T-helper 2 cell treated with Interferon-gamma antibody and Interleukin-4, amounts not matched to agents 100 ng/mL and 5 ng/mL, for 36 hours (primary cell): ENCODE data around the gene NOP56. TPM values are rescaled to one million over a fixed set of nuclear protein-coding genes. Genes with fewer than 3 reads are reported as not detected.
"Not testable (repeated sequence)": the region's sequence is repeated elsewhere in the genome, so short reads cannot be mapped to it uniquely, and the experiment has no call there.

Experiments
- intact Hi-C: fragments of 100-400 bp; cut with micrococcal nuclease; formaldehyde crosslinking; loops from one replicate; pipeline ENCODE4 v1.15.1; 2023
- total RNA-seq: library from RNA; stranded (reverse); gene quantifications from 2 replicates; pipeline ENCODE4 v1.2.3, GENCODE V29; 2022

Gene NOP56
- total RNA-seq, 1 donor from 2014 or later, result 501 TPM

DNA sequence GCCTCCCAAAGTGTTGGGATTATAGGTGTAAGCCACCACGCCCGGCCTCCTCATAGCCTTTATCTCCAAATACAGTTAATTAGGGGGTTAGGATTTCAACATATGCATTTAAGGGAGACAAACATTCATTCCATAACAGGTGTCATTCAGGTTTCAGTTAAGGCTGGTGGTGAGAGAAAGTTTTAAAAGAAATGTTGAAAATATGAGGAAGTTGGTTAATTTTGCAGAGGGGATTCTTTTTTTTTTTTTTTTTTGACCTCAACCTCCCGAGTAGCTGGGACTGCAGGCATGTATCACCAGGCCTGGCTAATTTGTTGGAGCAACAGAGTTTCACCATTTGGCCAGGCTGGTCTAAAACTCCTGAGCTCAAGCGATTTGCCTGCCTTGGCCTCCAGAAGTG lies 27.6 kb downstream of the NOP56 start:
- intact Hi-C loops, result no loop called here

DNA sequence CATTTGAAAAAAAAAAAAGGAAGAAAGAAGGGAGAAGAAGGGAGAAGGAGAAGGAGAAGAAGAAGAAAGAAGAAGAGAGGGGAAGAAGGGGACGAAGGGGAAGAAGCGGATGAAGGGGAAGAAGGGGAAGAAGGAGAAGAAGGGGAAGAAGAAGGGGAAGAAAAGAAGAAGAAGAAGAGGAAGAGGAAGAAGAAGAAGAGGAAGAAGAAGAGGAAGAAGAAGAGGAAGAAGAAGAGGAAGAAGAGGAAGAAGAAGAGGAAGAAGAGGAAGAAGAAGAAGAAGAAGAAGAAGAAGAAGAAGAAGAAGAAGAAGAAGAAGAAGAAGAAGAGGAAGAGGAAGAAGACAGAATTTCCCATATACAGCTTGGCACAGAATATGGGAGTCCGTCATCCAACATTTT lies 29.6 kb downstream of the NOP56 start:
- intact Hi-C loops, result not testable (repeated sequence)

DNA sequence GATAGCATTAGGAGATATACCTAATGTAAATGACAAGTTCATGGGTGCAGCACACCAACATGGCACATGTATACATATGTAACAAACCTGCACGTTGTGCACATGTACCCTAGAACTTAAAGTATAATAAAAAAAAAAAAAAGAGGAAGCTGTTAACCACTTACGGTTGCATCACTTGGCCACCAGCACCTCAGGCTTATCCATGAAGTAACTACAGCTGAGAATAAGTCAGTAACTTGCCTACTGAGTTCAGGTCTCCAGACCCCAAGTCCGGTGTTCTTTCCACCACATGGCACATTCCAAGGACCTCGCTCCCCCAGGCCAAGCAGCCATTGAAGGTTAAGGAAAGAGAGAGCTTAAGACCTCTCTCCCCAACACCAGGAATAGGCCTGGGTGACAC lies 32.4 kb downstream of the NOP56 start:
- intact Hi-C loops, result loop anchor here (5.0 kb wide), 2 partner anchors 167 to 632 kb away; no protein-coding TSS in a partner anchor

DNA sequence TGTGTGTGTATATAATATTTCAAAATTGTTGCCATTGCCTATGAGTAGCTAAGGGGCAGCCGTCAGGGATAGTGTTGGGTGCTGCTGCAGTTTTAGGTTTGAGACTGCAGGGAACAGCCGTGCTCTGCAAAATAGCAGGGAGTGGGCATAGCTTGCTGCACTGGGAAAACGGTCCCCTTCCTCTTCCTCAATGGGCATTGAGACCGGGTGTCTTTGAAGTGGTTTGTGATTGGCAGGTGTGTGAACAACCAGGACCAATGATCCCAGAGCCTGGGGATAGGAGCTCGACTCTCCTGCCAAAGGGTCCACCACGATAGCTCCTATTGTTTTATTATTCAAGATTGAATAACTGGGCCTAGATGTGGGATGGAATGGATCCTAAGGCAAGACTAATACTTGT lies 35.1 kb downstream of the NOP56 start:
- intact Hi-C loops, result loop anchor here (5.0 kb wide), 2 partner anchors 165 to 630 kb away; no protein-coding TSS in a partner anchor

DNA sequence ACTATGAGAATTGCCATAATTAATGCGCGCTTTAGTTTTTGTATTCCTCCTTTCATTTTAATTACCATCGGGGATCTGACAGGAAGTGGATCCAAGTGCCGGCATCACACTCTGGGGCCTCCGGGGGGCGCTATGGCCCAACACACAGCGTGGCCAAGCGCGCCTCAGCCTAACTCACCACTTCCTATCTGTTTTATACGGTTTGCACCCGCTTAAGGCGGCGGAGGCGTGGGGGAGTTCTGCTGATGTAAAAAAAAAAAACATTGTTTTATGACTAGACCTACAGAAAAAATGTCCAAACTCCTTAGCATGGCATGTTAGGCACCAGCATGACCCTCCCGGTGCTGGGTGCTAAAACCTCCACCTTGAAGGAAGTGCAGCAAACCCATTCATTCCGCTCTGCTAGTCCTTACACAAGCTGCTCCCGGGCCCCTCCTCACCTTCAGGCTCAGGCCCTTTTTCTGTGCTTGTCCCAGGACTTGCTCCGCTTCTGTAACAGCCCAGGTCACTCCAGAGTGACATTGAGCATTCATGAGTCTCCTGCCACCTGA lies 35.7 kb downstream of the NOP56 start:
- intact Hi-C loops, result loop anchor here (1.0 to 5.0 kb wide), 7 partner anchors 55 to 629 kb away; no protein-coding TSS in a partner anchor

DNA sequence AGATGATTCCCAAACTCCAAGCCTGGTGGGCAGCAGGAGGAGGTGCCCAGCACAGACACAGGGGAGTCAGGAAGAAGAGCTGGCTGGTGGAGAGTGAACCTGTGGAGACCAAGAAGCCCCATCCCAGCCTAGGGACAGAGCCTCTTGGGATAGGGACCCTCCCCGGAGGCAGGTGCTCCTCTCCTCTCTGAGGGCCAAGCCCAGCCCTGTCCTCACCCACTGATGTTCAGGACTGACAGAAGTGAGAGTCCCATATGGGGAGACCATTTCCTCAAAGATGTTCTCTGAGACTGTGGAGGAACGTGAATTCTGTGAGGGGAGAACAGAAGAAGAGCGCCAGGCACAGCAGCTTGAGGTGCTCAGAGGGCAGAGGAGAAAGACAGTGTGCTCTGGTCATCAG lies 37.8 kb downstream of the NOP56 start:
- intact Hi-C loops, result loop anchor here (10.0 kb wide), 1 partner anchor 185 kb away; the partner anchor contains the start of gene PTPRA

DNA sequence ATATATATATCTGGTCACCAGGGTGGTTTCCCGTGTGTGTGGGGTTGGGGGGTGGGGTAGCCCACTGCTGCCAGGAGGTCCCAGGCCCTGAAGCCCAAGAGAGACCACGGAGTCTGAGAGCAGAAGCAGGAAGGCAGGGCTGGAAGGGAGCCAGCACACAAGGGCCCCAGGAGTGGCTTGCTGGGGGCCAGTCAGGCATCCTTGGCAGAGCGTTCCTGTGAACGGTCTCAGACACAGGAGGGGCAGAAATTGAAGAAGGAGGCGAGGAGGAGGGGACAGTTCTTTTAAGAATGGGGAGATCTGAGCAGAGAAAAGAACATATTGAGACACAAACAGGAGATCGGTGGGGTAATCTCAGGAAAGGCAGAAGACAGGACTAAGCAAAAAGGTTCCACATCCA lies 38.3 kb downstream of the NOP56 start:
- intact Hi-C loops, result loop anchor here (10.0 kb wide), 1 partner anchor 184 kb away; the partner anchor contains the start of gene PTPRA

DNA sequence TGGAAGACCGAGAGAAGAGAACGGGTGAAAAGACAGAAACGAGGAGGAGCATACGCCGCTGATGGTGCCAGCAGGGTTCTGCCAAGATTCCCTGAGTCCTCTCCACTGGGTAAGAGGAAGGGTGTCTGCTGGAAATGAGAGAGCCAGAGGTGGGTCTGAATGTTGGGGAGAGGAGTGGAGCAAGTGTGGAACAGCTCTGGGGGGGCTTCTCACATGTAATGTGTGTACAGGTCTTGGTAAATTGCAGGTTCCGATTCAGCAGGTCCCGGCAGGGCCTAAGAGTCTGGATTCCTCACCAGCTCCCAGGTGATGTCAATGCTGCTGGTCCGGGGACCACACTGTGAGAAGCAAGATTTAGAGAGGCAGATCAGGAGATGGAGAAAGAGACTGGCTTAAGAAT lies 38.7 kb downstream of the NOP56 start:
- intact Hi-C loops, result loop anchor here (10.0 kb wide), 1 partner anchor 184 kb away; the partner anchor contains the start of gene PTPRA

DNA sequence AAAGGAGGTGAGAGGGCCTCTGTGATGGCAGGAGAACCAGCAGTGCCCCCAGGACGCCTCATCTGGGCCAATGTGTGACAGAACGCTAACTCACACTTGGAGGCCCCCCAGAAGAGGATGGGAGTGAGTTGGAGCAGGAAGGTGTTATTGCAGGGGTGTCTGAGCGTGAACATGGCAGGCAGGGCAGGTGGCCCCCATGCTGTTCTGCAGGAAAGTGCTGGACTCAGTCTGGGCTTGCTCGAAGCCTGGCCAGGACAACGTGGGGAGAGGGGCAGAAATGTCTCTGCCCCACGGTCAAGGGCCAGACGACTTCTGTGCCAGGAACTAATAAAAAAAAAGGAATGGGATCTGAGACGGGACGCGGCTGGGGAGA lies 39.2 kb downstream of the NOP56 start:
- intact Hi-C loops, result loop anchor here (10.0 kb wide), 1 partner anchor 183 kb away; the partner anchor contains the start of gene PTPRA

DNA sequence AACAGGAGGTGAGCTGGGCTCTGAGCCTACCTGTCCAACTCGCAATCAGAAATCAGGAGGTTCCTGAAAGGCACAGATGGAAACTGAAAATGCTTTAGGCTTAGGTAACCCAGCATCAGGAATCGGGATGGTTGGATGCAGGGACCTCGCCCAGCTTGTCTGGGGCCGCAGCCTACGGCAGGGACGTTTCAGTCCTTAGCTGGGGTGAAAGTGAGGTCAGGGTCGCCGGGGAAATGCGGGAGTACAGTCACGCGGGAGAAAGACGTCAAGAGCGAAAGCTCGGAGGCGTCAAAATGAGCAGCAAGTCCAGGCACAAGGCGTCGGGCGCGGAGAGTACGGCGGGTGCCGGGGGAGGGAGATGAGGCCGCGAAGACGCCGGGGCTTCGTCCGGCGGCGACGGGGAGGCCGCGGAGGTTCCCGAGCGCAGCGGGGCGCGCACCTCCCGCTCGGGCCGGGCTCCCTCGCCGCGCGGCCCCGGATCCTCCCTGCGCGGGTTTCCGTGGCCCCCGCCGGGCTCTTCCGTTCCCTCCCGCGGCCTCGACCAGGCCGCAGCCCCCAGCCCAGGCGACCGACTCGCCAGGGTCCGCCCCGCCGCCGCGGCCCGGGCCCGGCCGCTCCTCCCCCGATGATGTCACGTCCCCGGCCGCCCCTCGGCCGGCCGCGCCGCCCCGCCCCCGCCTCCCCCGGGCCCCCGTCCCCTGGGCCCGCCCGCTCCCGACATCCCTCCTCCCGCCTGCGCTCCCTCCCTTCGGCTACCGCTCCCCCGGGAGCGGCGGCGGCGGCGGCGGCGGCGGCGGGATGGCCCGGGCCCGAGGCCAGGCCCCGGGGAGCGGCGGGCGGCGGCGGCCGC lies 39.8 kb downstream of the NOP56 start, which contains the start of gene EBF4:
TSS of gene EBF4 (plus strand) at position 745 of the 850 bp plus-strand sequence. CDS start 866 bp downstream, outside the sequence.
- intact Hi-C loops, result loop anchor here (10.0 kb wide), 1 partner anchor 183 kb away; the partner anchor contains the start of gene PTPRA

DNA sequence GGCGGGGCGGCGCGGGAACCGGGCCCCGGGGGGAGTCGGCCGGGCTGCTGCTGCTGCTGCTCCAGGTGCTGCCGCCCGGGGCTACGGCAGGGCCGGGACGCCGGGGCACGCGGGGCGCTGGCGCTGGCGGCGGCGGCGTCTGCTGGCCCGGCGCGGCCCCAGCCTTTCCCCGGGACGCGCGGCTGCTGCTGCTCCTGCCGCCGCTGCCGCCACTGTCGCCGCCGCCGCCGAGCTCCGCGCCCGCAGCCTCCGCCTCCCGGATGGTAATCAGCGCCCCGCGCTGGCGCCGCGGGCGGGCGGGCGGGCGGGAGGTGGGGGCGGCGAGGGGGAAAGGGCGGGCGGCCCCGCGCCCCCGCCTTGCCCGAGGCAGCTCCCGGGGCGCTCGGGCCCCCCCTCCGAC lies 40.5 kb downstream of the NOP56 start:
- intact Hi-C loops, result loop anchor here (10.0 kb wide), 1 partner anchor 182 kb away; the partner anchor contains the start of gene PTPRA

DNA sequence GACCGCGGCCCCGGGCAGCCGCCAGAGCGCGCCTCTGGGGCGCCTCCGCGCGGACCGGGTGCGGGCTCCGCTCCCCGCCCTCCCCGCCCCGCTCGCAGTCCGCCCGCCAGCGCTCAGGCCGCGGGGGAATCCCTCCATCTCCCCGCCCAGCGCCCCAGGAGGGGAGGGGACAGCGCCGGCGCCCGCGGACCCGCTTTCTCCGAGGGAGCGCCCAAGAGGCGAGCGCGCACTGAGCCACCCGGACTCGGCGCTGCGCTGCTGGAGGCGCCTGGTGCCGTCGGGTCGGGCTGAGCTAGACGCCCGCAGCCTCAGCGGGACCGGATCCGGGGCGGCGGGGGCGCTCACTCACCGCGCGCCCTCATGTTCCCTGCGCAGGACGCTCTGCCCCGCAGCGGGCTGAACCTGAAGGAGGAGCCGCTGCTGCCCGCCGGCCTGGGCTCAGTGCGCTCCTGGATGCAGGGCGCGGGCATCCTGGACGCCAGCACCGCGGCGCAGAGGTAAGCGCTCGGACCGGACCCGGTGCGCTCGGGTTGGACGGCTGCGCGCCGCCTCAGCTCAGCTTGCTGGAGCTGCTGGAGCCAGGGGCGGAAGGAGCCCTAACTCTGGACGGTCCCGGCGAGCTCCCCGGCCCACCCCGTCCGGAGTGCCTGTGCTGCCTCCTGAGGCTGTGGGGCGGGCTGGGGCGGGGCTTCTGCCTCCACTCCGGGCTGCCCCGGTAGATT lies 41.0 kb downstream of the NOP56 start:
- intact Hi-C loops, result loop anchor here (10.0 kb wide), 1 partner anchor 181 kb away; the partner anchor contains the start of gene PTPRA

DNA sequence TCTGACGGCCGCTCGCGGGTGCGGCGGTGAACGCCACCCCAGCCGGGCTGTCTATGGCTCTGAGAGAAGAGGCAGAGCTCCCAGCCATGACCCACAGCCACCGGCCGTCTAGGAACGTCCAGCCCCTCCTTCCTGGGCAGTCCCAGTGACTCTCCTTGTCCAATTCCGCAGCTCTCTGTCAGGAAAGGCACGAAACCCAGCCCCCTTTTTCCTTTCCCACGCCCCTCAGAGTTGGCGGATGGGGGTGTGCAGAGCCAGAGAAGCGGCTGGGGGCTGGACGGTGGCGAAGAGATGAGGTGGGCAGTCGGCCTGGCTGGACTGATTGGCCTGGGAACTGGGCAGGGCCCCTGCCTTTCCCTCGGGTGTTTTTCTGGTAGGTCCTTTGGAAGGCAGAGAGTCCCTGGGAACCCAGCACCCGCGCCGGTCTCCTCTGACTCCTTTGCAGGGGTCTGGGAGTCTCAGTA lies 41.6 kb downstream of the NOP56 start:
- intact Hi-C loops, result loop anchor here (10.0 kb wide), 1 partner anchor 181 kb away; the partner anchor contains the start of gene PTPRA

DNA sequence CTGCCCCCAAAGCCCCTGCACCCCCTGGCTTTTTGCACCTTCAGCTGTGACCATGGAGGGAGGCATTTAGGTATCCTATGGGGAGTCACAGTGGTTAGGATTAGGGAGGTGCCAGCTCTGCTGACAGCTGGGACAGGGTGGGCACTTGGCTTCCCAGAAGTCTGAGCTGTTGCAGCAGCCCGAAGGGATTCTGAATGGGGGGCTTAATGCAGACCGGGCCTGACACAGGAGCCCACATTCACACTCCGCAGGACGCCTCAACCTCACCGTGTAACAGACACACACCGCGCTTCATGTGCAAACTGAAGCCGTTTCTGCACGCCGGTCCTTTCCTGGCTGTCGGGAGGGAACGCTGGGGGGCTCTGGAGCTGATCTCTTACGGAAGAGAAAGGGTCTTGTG lies 42.1 kb downstream of the NOP56 start:
- intact Hi-C loops, result loop anchor here (10.0 kb wide), 1 partner anchor 180 kb away; the partner anchor contains the start of gene PTPRA

DNA sequence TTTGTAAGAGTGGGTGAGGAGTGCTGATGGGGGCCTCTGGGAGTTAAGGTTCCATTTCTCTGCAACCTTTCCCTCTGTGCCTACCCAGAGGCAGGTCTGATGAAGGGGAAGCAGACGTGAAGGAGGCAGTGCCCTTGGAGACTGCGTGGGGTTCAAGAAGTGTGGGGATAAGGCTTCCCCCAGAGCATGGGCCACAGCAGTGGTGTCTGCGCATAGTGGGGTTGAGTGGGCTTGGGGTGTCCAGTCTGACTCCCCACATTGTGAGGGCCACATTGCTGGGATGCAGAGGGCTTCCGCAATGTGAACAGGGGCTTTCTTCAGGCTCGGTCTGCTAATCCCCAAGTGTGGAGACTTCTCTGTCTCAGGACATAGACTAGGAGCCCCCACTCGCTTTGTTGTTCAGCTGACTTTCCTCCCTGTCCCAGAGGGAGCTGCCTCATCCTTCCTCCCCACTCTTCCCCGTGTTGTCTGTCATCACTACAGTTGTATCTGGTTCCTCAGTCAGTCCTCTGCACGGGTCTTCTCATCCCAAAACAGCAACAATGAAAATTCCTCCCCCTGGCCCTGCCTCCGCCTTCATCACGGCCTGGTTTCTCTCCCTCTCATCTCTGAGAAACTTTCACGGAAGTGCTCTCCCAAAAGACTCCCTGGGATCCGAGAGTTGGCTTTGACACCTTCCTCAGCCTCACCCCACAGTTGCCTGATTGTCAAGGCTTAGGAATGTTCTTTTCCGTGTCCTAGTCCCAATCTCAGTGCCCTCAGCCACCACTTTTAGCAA lies 43.0 kb downstream of the NOP56 start:
- intact Hi-C loops, result loop anchor here (10.0 kb wide), 1 partner anchor 179 kb away; the partner anchor contains the start of gene PTPRA

DNA sequence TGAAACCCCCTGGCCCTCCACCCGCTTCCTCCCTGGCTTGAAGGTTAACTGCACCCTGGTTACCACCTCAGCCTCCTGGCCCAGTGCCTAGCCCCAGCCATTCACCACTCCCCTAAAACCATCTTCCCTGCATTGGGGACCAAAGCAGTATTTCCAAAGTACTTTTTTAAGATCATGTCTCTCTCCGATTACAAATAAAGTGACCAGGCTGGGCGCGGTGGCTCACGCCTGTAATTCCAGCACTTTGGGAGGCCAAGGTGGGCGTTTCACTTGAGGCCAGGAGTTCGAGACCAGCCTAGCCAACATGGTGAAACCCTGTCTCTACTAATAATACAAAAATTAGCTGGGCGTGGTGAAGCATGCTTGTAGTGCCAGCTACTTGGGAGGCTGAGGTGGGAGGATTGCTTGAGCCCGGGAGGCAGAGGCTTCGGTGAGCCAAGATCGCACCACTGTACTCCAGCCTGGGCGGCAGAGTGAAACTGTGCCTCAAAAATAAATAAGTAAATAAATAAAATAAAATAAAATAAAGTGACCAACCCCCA lies 43.6 kb downstream of the NOP56 start:
- intact Hi-C loops, result loop anchor here (10.0 kb wide), 1 partner anchor 179 kb away; the partner anchor contains the start of gene PTPRA

DNA sequence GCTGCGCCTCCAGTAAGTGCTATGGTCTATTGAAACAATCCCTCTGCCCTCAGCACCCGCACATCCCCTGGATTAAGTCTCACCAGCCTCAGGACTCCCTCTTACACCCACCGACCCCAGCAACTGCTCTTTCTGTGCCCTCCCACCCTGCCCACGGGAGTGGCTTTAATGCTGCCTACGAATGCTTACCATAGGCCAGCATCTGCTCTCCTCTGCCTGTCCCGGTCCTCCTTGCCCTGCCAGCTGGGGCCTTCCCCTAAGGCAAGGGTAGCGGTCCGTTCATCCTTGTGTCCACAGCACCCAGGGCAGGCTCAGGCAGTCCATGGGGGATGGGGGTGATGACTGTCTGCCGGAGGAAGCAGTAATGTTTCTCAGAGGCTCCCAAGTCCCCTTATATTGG lies 44.2 kb downstream of the NOP56 start:
- intact Hi-C loops, result loop anchor here (10.0 kb wide), 1 partner anchor 178 kb away; the partner anchor contains the start of gene PTPRA

DNA sequence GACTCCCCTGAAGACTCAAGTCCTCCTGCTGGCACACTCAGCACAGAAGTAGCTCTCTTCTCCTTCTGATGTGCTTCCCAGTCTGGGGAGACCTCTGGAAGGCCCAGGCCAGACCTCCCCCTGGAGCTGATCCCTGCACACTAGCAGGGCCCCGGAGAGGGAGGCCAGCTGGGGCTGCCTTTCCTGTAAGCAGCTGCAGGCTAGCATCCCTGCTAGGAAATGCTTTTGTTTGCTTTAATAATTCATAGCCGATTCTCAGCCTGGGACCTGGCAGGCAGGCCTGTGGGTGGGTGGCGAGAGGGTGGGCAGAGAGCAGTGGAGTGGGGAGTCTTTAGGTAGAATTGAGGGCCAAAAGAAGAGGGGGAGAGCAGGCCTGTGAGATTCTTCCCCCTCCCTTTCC lies 45.3 kb downstream of the NOP56 start:
- intact Hi-C loops, result loop anchor here (10.0 kb wide), 1 partner anchor 177 kb away; the partner anchor contains the start of gene PTPRA

DNA sequence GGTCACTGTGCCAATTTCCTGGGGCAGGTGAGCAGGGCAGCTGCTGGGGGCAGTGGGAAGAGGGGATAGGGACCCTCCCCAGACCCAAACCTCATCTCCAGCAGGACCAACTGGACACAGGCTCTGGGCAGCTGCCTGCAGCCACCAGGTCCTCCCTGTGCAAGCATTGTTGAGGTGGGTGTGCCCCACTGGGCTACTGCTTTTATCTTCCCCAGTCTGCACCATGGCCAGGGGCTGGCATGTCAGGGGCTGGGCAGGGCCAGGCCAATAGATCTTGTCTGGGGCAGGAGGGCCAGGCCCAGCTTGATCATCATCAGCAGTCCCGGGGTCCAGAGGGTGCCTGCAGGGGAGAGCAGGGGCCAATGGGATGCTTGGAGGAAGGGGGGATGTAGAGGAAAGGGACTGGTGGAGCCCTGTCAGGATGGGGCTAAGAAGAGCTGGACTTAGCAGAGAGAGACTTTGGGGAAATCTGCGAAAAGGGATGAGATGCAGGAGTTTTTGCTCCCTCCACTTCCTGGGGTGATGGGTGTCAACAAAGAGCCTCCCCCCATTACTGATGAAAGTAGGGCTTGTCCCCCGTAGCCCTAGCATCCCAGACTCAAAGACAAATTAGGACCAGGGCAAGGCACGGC lies 45.9 kb downstream of the NOP56 start:
- intact Hi-C loops, result loop anchor here (10.0 kb wide), 1 partner anchor 176 kb away; the partner anchor contains the start of gene PTPRA
